Dedifferentiated amniotic fluid mesenchymal stem cell (primary cell): Measurements from ENCODE around the gene BANP.
"Not testable (repeated sequence)": the region's sequence is repeated elsewhere in the genome, so short reads cannot be mapped to it uniquely, and the experiment has no call there.

Experiments used
- DNase-seq: peaks from one replicate; pipeline ENCODE4 v3.0.0-alpha.2; 2016; ENCODE audit errors: extremely low spot score

BANP gene

DNA sequence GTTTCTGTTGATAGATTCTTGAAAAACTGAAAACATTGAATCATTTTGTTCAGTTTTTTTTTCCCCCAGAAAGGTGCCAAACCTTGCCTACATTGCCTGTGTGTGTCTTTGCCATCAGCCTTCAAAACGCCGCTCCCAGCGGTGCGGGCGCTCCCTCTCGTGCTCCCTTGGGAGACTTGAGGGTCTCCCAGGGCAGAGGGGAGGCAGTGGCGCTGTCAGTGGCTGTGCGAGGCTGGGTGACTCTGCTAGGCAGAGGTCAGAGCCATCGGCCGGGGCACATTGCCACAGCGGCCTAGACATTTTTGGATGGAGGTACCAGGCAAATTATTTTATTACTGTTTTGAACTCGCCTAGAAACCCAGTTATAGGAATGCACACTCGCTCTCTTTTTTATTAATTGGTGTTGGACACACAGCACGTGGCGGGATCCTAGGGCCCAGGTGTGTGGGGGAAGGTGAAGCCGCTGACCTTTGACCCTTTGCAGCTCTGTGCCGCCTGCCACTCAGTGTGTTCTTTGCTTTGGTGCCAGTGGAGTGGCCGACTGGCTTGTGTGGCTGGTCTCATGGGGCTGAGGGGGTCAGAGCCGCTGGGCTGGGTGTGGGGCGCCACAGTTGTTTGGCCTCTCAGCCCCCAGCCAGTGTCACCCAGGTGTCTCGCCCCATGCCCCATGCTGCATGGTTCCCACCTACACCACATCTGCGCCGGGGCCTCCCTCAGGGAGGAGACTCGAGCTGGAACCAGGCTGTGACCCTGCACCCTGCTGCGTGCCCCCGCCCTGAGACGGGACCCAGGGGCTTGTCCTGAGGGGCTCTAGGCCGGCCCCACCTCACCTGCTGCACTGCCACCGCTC lies 115.7 kb downstream of the BANP start:
- no peak for DNase-seq

DNA sequence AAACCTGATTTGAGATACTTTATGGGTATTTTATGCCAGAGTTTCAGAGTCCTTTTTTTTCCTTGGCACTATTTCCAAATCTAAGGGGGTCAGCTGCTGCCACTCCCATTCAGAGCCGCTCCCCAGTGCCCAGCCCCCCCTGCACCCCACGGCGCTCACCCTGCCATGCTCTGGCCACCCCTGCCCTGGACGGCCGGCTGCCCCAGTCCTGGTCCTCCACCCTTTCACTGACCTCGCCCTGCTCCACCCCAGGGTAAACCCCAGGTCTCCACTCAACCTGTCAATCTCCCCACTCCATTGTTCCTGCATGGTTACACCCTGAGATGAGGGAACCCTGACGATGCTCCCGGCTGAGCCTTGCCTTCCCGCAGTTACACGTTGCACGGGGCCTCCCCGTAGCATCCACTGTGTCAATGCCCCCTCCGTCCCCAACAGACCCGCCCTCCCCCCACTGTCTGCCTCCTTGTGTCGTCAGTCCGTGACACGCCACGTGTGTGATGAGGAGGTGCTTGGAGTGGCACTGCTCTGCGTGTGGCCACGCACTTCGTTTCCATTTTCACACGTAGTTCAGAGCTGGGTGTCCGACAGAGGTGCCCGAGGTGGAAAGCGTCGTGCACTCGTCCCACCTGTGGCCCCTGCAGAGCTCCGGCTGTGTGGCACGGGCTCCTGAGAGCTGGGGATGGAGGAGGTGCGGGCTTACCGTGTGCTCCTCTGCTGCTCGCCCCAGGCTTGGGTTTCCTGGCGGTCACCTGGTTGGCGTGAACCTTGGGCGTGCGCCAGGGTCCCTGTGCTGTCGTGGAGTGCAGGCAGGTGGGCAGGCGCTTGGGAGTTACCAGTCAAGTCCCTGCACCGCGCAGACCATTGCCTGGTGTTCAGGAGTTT lies 116.5 kb downstream of the BANP start:
- no peak for DNase-seq

DNA sequence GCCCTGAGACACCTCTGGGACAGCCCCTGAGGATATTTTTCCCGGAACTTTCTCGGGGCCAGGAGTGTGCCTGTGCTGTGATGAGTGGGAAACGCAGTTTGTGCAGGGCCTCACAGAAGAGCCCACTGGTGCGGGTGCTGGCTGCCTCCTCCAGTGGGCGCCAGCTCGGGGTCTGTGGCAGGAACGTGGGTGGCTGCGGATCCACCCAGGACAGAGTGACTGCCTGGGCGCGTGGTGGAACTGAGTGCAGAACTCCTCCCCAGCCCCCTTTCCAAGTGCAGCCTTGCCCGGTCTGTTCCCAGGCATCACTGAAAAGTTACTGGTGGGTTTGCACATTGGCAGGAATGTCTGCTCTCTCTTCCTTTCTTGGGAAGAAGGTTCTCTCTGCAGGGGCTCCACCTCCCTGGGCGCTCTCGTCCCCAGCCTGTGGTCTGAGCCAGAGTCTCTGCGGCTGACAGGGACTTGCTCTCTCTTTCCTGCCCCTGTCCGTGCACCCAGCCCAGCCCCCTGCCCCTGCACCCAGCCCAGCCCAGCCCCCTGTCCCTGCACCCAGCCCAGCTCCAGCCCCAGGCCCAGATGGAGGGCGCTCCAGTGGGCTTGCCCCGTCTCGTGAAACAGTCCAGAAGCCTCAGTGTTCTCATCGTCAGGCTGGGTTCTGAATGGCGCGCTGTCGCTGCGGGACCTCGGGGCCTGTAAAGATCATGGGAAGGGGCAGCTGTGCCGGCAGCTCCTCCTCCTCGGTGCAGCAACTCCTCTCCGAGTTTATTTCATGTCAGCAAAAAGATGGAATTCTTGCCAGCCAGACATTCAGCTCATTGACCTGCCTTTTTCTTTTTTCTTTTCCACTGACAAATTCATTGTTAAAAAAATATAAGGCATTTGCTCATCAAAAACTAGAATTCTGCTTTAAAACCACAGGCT lies 117.5 kb downstream of the BANP start:
- no peak for DNase-seq

DNA sequence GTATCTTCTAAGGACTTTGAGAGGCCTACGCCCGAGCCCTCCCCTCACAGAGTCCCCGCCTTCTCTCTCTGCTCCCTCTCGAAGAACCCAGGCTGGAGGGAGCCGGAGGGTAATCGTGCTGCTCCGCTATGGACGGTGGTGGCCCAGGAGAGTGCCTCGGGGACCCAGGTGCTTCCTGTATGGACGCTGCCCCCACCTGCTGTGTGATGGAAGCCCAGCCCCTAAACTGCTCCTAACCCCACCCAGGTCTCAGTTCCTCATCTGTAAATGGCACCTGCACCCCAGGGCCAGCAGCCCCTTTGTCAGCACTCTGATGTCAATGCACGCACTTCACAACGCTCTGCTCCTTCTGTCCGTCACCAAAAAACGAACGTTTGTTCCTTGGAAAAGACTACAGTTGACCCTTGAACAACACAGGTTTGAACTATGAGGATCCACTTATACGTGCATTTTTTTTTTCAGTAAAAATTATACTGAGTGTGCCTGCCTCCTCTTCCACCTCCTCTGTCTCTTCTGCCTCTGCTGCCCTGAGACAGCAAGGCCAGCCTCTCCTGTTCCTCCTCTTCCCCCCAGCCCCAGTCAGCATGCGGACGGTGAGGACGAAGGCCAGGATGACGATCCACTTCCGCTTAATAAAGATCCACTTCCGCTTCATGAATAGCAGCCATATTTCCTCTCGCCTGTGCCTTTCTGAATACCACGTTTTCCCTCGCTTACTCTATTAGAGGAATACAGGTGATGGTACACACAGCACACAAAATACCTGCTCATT lies 118.3 kb downstream of the BANP start:
- no peak for DNase-seq

DNA sequence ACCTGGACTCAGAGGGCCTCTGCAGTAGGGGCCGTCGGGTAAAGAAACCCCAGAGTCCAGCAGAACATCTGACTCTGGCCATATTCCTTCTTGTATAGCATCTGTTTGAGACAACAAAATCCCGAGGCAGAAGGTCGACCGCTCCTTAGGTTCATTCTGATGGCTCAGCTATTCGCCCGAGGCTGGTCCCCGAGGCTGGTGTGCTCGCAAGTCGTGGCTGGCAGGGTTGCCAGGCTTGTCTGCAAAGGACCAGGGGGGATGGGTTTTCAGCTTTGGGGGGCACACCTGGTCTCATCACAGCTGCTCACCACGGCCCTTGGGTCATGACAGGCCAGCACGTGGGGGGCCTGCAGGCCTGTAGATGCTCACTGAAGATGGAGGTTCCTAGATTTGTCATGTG lies 119.1 kb downstream of the BANP start:
- no peak for DNase-seq

DNA sequence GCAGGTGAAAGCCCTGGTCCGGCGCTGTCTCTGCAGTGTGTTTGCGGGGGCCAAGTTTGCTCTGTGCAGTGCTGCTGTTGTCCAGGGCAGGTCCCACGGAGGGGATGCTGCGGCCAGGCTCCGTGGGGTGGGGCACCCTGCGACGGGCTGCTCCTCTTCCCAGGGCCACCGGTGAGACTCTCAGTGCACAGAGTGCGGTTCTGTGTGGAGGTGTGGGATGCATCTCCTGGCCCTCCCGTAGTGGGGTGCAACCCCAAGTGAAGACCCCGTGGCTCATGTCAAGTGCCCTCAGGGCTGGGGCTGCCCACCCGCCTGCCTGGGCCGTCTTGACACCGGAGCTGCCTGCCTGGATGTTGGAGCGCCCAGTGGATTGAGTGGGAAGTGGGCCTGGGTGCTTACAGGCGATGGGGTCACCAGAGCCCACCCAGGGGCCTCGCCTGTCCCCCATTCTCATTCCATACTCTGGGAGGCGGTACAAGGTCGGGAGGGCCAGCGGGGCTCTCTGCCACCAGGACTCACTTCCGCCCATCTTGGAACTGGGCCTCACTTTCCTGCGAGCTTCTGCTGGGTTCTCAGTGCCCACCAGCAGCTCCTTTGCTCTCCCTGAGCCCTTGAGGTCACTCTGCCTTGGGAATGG lies 119.9 kb downstream of the BANP start:
- DNase-seq, result no peak

DNA sequence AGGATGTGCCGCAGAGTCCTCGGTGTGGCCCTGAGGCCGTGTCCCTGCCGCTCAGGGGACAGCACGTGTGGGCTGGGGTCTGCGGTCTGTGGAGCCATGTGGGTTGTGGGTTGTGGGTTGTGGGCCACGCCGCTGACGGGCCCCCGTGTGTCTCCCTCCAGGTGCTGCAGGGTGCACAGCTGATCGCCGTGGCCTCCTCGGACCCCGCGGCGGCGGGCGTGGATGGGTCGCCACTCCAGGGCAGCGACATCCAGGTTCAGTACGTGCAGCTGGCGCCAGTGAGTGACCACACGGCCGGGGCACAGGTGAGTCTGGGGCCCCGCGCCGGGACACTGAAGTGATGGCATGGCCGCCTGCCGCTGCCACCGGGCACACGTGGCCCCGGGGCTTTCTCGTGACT lies 120.7 kb downstream of the BANP start:
- DNase-seq, result no peak

DNA sequence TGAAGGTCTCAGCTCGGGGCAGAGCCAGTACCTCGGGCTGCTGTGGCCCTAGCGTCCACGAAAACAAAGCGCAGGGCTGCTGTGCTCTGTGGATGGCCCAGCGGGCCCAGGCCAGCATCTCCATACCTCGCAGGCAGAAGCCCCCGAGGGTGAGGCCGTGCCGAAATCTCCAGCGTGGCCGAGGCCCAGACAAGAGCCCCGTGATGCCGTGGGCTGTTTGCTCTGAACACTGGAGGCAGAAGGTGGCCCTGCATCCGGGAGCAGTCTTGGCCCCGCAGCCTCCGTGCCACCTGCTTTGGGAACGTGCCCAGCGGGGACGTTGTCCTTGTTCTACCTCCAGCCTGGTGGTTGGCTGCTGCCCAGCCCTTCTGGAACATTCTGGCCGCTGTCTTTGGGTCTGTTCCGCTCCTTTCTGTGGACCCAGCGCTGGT lies 121.4 kb downstream of the BANP start:
- no peak for DNase-seq

DNA sequence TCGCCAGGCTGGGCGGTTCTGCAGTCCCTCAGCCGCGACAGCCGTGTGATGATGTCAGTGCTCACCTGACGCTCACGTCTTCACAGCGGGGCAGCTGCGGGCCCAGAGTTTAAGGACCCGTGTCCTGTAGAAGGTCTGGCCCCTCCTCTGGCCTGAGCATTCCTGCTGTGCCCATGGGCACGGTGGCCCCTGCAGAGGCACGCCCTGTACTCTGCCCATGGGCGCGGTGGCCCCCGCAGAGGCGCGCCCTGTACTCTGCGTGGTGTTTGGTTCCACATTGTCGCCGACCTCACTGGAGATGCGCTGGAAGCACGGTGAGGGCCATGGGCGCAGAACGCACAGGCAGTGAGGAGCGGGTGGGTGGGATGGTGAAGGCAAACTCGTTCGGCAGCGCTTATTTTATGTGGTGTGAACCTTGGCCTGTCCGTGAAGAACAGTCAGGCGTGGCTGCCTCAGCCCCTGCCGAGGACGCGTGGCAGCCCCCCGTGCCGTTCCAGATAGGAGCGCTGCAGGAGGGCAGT lies 122.0 kb downstream of the BANP start:
- DNase-seq, result no peak

DNA sequence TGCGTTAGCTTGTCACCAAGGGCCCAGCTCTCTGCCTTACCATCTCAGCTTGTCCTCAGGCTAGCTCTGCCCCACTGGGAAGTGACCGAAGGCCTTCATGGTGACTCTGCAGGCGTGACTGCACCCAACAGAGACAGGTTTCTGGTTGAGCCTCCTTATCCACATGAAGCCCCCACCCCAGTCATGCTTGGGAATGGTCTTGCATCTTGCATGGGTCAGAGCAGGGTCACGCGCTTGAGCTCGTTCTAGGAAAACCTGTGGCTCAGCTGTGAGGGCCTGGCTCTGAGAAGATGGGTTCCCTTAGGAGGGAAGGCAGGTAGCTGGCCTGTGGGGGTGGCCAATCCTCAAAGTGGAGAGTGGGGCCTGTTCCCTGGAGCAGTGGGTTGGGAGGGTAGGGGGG lies 122.8 kb downstream of the BANP start:
- DNase-seq, result no peak

DNA sequence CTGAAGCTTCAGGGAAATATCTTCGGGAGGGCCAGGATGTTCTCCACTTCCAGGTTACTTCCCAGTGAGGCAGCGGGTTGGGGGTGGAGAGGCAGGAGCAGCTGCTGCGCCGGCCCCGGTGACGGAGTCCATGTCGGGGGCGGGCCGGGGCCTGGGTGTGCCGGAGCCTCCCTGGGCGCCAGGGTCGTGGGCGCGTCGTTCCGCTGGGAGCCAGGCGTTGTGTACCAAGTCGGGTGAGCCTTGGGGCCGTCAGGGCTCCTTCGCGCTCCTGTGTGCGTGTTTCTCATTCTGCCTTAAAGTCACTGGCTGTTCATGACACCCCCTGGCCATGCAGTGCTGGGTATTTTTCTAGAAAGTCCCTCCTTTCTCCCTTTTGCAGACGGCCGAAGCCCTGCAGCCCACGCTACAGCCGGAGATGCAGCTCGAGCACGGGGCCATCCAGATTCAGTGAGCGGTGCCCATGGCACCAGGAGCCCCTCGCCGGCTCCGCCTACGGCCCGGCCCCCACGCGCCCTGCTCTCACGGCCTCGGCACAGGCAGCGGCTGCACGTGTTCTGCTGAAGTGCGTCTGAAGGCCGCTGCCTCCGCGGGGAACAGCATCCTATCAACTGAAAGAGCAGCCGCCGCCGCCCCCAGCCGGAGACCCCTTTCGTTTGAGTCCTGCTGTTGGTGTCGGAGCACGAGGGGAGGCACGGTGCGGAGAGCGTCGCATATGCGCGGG lies 125.1 kb downstream of the BANP start:
- DNase-seq, result no peak

DNA sequence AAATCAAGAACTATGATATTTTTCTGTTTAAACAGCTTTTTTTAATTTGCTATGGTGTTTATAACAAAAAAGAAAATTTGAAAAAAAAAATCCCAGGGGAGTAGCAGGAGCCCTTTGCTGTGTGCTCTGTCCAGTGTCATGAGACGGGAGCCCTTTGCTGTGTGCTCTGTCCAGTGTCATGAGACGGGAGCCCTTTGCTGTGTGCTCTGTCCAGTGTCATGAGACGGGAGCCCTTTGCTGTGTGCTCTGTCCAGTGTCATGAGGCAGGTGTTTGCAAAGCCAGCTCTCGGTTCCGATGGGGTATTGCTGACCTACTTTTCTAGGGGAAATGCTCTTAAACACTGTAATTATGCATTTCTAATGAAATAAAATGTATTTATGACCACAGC lies 125.7 kb downstream of the BANP start:
- not testable (repeated sequence) for DNase-seq

DNA sequence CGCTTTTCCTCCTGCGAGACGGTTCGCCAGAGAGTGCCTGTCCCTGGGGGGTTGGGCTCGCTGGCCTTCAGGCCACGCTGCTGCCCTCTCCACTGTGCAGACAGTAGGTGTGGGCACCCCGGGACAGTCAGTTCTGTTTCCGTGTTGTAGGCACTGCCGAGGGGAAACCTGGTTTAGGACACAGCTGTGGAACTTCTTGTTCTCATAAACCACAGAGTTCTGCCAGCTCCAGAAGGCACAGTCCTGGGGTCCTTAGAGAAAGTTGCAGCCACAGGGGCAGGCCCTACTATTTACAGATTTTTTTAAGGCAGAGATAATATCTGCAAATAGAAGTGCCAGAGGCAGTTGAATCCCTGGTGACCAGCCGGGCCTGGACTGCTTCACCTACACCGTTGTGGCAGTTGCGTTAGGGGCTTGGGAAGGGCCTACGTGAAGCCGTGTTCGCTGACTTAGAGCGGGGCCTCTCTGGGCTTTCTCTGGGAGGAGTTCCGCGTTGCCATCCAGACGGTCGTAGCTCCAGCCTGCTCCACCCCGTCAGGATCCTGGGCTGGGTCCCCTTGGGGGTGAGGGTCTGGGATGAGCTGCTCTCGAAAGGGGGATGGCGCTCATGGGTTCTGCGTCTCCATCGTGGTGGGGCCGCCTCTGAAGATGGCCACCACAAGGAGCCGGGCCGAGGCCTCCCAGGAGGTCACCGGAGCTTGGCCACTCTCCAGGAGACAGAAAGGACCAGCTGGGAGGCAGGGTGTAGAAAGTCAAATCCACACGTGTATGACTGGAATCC lies 126.3 kb downstream of the BANP start:
- no peak for DNase-seq

DNA sequence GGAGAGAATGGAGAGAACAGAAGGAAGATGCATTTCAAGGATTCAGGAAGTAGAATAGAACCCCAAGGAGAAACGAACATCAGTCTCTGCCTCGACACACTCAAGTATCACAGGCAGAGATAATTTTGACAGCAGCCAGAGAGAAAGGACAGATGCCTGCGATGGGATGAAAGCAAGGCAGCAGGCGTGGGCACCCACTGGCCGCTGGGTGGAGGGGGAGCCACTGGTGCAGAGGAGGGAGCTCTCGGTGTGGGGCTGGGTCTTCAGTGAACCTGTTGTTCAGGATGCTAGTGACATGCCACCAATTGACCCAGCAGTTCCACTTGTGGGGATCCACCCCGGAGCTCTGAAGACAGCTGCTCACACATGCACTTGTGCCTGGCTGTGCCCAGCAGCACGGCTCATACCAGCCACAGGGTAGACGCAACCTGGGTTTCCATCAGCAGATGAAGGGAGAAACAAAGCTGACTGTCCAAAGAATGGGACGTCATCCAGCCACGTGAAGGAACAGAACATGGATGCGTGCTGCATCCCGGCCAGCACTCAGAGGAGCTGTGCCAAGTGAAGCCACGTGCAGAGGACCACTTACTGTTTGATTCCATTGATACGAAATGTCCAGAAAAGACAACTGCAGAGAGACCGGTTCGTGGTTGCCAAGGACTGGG lies 127.0 kb downstream of the BANP start:
- no peak for DNase-seq

DNA sequence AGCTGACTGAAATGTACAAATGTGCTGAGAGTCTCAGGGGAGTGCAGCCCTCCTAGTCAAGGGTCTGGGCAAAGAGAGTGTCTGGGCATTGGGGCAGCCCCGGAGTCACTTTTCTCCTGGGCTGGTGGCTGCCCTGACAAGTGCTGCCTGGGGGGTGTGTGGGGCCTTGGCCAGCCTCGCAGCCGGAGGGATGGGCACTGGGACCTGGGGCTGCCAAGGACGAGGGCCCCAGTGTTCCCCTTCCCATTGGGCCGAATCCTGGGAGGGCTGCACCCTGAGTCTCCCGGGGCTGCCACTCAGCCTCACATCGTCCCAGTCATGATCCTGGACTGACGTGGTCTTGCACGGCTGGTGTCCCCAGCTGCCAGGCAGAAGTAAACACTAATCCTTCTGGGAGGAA lies 132.3 kb downstream of the BANP start:
- no peak for DNase-seq

DNA sequence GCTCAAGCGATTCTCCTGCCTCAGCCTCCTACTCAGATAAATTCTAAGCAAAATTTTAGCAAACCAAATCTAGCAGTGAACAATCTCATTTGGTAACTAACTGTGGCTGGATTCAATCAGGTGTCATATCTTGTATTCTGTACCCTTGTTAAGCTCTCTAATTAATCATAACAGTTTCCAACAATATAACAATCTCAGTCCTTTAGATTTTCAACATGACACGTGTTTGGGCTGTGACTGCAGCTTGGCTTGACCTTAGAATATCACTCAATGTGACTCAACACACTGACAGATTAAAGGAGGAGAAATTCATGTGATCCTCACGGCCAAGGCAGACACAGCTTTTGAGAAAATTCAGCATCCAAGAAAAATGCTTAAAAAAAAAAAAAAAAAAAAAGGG lies 133.6 kb downstream of the BANP start:
- no peak for DNase-seq

DNA sequence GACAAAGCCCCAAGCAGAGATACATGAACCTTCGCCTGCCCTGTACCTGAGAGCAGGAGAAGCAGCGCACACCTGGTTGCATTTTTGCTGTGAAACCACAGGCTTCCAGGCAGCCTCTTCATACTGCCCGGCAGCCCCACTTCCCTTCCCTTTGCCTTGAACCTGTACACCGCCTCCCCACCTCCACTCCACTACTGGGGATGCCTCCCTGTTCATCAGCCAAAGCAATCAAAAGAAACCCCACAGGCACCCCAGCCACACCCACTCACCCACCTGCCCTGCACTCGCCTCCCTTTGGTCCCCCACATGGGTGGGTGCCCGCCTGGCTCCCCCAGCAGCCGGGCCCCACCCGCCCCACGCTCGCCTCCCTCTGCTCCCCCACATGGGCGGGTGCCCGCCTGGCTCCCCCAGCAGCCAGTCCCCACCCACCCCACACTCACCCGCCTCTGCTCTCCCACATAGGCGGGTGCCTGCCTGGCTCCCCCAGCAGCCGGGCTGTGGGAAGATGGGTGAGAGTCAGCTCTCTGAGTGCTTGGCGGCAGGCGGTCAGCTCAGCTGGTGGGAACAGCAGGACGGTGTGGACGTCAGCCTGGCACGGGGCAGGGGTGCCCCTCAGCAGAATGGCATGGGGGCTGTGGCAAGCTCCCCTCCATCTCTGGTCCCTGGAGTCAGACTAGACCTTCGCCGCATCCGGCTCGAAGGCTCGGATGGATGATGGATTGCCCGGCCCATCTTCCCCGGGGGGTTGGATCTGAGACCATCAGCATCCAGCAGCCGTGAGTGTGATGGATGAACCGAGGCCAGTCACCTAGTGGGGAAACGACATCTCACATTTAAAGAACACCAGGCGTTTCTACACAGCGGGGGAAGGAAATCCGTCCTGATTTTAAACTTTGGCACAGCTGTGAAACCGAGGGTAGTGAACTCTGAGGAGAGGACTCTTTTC lies 135.6 kb downstream of the BANP start:
- no peak for DNase-seq
